GM04503 (cell line): ENCODE measurements around the gene TMEM44.
"Not testable (repeated sequence)": the region's sequence is repeated elsewhere in the genome, so short reads cannot be mapped to it uniquely, and the experiment has no call there.

ENCODE experiments used
- DNase-seq: peaks from one replicate; pipeline ENCODE4 v3.0.0-alpha.2; 2012; ENCODE audit warnings: low read depth

TMEM44 gene

GRCh38 chr3:194554473-194555123 lies 78.6 kb downstream of the TMEM44 start:
- no peak for DNase-seq

GRCh38 chr3:194552327-194552949 lies 80.8 kb downstream of the TMEM44 start:
- no peak for DNase-seq

GRCh38 chr3:194549853-194550252 lies 83.4 kb downstream of the TMEM44 start:
- no peak for DNase-seq

GRCh38 chr3:194548346-194549321 lies 84.6 kb downstream of the TMEM44 start:
- DNase-seq = no peak

- DNase-seq = no peak
Measured at GRCh38 chr3:194547042-194547441, 86.2 kb downstream of the TMEM44 start.

- DNase-seq = not testable (repeated sequence)
Measured at GRCh38 chr3:194545538-194545937, 87.7 kb downstream of the TMEM44 start.

- DNase-seq = no peak
Measured at GRCh38 chr3:194543550-194543949, 89.7 kb downstream of the TMEM44 start.

GRCh38 chr3:194541483-194541882 lies 91.7 kb downstream of the TMEM44 start:
- no peak for DNase-seq

GRCh38 chr3:194540274-194540905 lies 92.8 kb downstream of the TMEM44 start:
- no peak for DNase-seq

- DNase-seq = no peak
Measured at GRCh38 chr3:194539498-194539897, 93.7 kb downstream of the TMEM44 start.

- no peak for DNase-seq
Measured at GRCh38 chr3:194537732-194538247, 95.4 kb downstream of the TMEM44 start.
